ENCODE measurements around the gene HLA-DRA. TPM values are rescaled to one million over a fixed set of nuclear protein-coding genes. Genes with fewer than 3 reads are reported as not detected.

HLA-DRA gene
- total RNA-seq, 1 donor from 2014 or later: 2.3 TPM

GRCh38 chr6:32413427-32414047 is 26.1 kb upstream of the HLA-DRA start:
- no peaks in the 10 kb centered on the region for H3K4me1 ChIP-seq
- H3K4me2 ChIP-seq: no peak overlapping the region
- no peak overlapping the region for H3K9ac ChIP-seq
- DNase-seq (ENCODE audit: low spot score): peak; percentile 83
- no peaks in the 10 kb centered on the region for H4K20me1 ChIP-seq (ENCODE audit: low read depth)
- Mint-ChIP-seq H3K9me3 (no peaks in the 10 kb centered on the region), H3K27me3 (ENCODE audit: insufficient read depth, low read depth) (peaks cover 10% of the 10 kb centered on the region), H3K4me1 (peaks cover 6% of the 10 kb centered on the region), H3K27ac (no peak overlapping the region), H3K4me3 (no peak overlapping the region), H3K36me3 (no peaks in the 10 kb centered on the region)
- no peaks in the 10 kb centered on the region for H3F3A ChIP-seq (ENCODE audit: low read depth)
- no peak overlapping the region for H2AFZ ChIP-seq (replicated peaks)
- TF ChIP-seq EZH2phosphoT487 (IDR thresholded peaks at IDR 0.05): no peak
- no peak for TF ChIP-seq EZH2 (IDR thresholded peaks at IDR 0.05)
- TF ChIP-seq CTCF (IDR thresholded peaks at IDR 0.05): peak; percentile 92
- H3K9me3 ChIP-seq (ENCODE audit: low read depth): no peaks in the 10 kb centered on the region
- H3K79me2 ChIP-seq (ENCODE audit: low read depth): no peaks in the 10 kb centered on the region
- peaks cover 31% of the 10 kb centered on the region for H3K27me3 ChIP-seq
- H3K4me3 ChIP-seq: no peak overlapping the region
- H3K36me3 ChIP-seq: no peaks in the 10 kb centered on the region
- H3K27ac ChIP-seq: no peak overlapping the region

- peaks cover 10% of the 10 kb centered on the region for H3K27me3 Mint-ChIP-seq (ENCODE audit: insufficient read depth, low read depth)
- H3K36me3 Mint-ChIP-seq: no peaks in the 10 kb centered on the region
- peak overlapping the region; percentile 17 for H3K4me2 ChIP-seq
- H3K9ac ChIP-seq: no peak overlapping the region
- peak overlapping the region; percentile 52 for H2AFZ ChIP-seq (replicated peaks)
- H3K36me3 ChIP-seq: no peaks in the 10 kb centered on the region
- H3K27ac Mint-ChIP-seq: no peak overlapping the region
- DNase-seq (ENCODE audit: low spot score): peak; percentile 86
- no peaks in the 10 kb centered on the region for H4K20me1 ChIP-seq (ENCODE audit: low read depth)
- peaks cover 31% of the 10 kb centered on the region for H3K27me3 ChIP-seq
- no peak overlapping the region for H3K4me3 ChIP-seq
- no peak for TF ChIP-seq EZH2 (IDR thresholded peaks at IDR 0.05)
- TF ChIP-seq CTCF (IDR thresholded peaks at IDR 0.05): peak; percentile 96
- TF ChIP-seq EZH2phosphoT487 (IDR thresholded peaks at IDR 0.05): no peak
- H3K9me3 Mint-ChIP-seq: no peaks in the 10 kb centered on the region
- H3F3A ChIP-seq (ENCODE audit: low read depth): no peaks in the 10 kb centered on the region
- H3K79me2 ChIP-seq (ENCODE audit: low read depth): no peaks in the 10 kb centered on the region
- H3K4me3 Mint-ChIP-seq: peak overlapping the region; percentile 20
- no peak overlapping the region for H3K27ac ChIP-seq
- no peaks in the 10 kb centered on the region for H3K4me1 ChIP-seq
- peaks cover 6% of the 10 kb centered on the region for H3K4me1 Mint-ChIP-seq
- no peaks in the 10 kb centered on the region for H3K9me3 ChIP-seq (ENCODE audit: low read depth)
Observed at GRCh38 chr6:32415521-32416019, 24.1 kb upstream of the HLA-DRA start.

- Histone ChIP-seq H3K9ac (no peak overlapping the region), H3K79me2 (ENCODE audit: low read depth) (no peaks in the 10 kb centered on the region), H3K4me1 (no peaks in the 10 kb centered on the region), H3F3A (ENCODE audit: low read depth) (no peaks in the 10 kb centered on the region), H3K4me2 (peak overlapping the region; percentile 17), H3K4me3 (no peak overlapping the region), H3K27me3 (peaks cover 31% of the 10 kb centered on the region), H2AFZ (replicated peaks) (peak overlapping the region; percentile 52), H3K9me3 (ENCODE audit: low read depth) (no peaks in the 10 kb centered on the region), H4K20me1 (ENCODE audit: low read depth) (no peaks in the 10 kb centered on the region), H3K27ac (no peak overlapping the region), H3K36me3 (no peaks in the 10 kb centered on the region)
- Mint-ChIP-seq H3K9me3 (no peaks in the 10 kb centered on the region), H3K4me3 (no peak overlapping the region), H3K27me3 (ENCODE audit: insufficient read depth, low read depth) (peaks cover 8% of the 10 kb centered on the region), H3K36me3 (no peaks in the 10 kb centered on the region), H3K4me1 (peaks cover 6% of the 10 kb centered on the region), H3K27ac (no peak overlapping the region)
- DNase-seq (ENCODE audit: low spot score): no peak
- no peak for TF ChIP-seq EZH2 (IDR thresholded peaks at IDR 0.05)
- TF ChIP-seq CTCF (IDR thresholded peaks at IDR 0.05): no peak
- TF ChIP-seq EZH2phosphoT487 (IDR thresholded peaks at IDR 0.05): no peak
Observed at GRCh38 chr6:32416036-32416435, 23.7 kb upstream of the HLA-DRA start.

All from neural progenitor cell (in vitro differentiated cells).